ENCODE measurements around the gene APOF.

DNA sequence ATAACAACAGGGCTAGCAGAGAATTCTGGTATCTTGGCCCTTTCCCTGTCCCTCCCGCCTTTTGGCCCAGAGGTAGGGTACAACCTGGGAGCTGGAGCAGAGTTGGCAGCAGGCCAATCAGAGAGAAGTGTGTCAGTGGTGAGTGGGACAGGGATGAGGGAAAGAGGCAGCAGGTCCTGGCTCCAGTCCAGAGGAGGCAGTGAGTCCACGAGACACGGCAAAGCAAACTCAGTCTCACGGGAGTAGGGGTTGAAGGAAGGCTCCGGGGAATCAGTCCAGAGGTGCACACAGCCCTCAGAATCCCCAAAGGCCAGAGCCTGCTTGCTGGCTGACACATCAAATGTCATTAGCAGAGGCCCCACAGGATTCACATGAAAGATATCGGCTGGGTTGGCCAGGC is 36.1 kb downstream of the APOF start:
- TF ChIP-seq CTCF (conservative IDR thresholded peaks at IDR 0.05 in 1 of 2, IDR thresholded peaks at IDR 0.05 in 1 of 2; ENCODE audit: low read depth in 1 of 2, low read length in 2 of 2), result no peak
- TF ChIP-seq EZH2 (IDR thresholded peaks at IDR 0.05; ENCODE audit: low read length, missing control alignments), result no peak

Measured in fibroblast of lung (primary cell).